Measurements from ENCODE around the gene DENND10.

DNA sequence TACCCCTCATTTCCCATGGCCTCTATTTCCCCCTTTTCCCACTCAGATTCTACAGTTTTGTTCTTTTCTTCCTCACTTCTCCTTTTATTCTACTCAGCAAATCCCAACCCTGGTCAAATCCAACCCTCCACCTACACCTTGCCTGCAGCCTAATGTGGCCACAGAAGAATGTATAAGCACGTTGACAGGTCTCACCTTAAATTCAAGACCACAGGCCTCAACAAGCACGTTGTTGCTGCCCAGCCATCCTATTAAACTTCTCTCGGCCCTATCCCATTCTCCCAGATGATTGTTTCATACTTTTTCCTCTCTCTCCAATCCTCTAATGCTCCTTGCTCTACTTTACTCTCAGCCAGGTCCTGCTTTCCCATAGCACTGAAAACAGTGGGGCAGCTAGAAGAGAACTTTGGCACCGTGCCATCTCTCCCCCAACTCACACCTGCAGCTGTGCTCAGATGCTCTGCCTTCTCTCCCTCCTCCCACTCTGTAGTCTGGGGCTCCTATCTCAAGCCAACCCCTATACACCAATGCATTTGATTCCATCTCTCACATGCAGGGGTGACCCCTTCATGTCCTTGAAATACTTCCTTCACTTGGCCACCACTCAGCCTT lies 16.5 kb upstream of the DENND10 start:
- TF ChIP-seq POLR2A (IDR thresholded peaks at IDR 0.05; ENCODE audit: low read length) (no peak), GATA1 (IDR thresholded peaks at IDR 0.05; ENCODE audit: low read depth, low read length) (no peak)
